HuH-7.5 (cell line): ENCODE measurements around the gene NUP37.
"Not testable (repeated sequence)": the region's sequence is repeated elsewhere in the genome, so short reads cannot be mapped to it uniquely, and the experiment has no call there.

Experiments used
- DNase-seq: peaks from one replicate; pipeline ENCODE4 v3.0.0; 2011; ENCODE audit warnings: low spot score

Gene NUP37

DNA sequence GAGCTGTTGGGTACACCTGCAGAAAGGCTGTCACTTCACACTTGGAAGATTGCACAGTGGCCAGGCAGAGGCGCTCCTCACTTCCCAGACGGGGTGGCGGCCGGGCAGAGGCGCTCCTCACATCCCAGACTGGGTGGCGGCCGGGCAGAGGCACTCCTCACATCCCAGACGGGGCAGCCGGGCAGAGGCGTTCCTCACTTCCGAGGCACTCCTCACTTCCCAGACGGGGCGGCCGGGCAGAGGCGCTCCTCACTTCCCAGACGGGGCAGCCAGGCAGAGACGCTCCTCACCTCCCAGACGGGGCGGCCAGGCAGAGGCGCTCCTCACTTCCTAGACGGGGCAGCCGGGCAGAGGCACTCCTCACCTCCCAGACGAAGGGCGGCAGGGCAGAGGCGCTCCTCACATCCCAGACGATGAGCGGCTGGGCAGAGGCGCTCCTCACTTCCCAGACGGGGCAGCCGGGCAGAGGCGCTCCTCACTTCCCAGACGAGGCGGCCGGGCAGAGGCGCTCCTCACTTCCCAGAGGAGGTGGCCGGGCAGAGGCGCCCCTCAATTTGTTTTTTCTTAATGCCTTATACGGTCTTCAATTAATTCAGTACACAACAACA lies 30.6 kb downstream of the NUP37 start:
- DNase-seq, result not testable (repeated sequence)

- DNase-seq, result no peak
Measured at GRCh38 chr12:102080842-102081241, 39.1 kb downstream of the NUP37 start.

DNA sequence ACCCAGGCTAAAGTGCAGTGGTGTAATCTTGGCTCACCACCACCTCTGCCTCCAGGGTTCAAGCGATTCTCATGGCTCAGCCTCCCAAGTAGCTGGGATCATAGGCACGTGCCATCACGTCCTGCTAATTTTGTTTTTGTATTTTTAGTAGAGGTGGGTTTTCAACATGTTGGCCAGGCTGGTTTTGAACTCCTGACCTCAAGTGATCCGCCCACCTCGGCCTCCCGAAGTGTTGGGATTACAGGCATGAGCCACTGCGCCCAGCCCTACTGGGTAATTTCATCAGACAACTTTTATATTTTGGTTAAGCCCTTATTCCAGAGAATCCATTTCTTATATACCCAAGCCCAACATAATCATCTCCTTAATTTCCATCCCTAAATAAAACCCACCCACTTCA lies 47.8 kb downstream of the NUP37 start:
- DNase-seq, result not testable (repeated sequence)

DNA sequence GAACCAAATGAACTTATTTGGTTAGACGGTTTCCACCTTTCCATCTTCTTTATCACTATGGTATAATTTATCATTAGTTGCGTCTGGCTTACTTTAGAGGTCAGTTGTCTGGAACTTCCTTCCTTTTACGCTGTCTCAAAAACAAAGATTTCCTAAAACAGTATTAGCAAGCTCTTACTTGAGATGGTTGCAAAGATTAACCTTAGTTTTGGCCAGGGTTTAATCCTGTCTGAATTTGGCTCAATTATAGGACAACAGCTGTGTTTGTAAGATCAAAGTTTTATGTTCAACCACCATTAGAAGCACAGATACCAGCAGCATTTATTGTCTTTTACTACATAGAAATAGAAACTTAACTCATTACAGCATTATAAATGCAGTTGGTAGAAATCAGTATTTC lies 50.2 kb downstream of the NUP37 start:
- no peak for DNase-seq

- no peak for DNase-seq
Measured at GRCh38 chr12:102067574-102068258, 52.2 kb downstream of the NUP37 start.

DNA sequence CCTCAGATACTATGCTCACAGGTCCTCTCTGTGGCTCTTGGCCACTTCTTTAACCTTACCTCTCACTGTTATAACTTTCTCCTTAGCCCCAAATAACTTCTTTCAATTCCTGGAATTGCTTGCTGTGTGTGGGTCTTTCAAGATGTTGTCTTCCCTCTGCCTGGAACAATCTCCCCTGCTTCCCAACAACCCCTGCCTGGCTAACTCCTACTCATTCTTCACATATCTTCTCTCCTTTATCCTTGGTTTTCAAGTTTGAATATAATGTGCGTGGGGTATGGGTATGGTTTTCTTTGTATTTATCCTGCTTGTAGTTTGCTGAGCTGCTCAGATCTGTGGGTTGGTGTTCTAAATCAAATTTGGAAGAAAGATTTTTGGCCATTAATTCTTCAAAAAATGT lies 55.4 kb downstream of the NUP37 start:
- no peak for DNase-seq

DNA sequence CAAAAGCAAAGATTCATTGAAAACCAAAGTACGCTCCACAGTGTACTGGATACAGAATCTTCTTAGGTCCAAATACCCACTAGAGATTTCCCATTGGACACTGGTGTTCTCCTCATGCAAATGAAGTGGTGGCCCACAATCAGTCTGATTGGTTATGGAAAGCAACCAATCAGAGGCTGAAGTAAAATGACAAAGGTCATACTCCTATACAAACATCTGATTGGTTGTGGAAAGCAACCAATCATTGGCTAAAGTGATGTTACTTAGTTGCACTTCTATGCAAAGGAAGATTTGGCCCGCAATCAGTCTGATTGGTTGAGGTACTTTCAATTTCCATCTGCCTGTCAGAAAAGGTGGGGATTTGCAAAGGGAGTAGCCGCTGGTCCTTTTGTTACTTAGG lies 56.8 kb downstream of the NUP37 start:
- no peak for DNase-seq

DNA sequence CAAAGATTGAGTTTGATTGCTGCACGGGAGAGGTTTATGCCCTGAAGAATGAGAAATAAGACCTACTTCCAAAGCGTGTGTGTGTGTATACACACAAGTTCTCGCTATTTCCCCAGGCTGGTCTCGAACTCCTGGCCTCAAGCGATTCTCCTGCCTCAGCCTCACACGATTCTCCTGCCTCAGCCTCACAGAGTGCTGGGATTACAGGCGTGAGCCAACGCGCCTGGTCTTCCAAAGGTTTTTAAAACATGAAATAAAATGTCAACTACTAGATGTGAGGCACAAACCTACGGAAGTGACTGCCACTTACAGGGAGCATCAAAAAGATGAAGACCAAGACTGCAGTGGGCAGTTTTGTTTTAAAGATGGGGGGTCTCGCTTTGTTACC lies 57.5 kb downstream of the NUP37 start:
- DNase-seq, result no peak

- peak; percentile 56 for DNase-seq
Measured at GRCh38 chr12:102061560-102062418, 58.1 kb downstream of the NUP37 start, which contains the start of gene WASHC3. Gene WASHC3, minus strand, starts transcription at chr12:102061991. Its CDS starts 29 bp downstream, at chr12:102061962.

DNA sequence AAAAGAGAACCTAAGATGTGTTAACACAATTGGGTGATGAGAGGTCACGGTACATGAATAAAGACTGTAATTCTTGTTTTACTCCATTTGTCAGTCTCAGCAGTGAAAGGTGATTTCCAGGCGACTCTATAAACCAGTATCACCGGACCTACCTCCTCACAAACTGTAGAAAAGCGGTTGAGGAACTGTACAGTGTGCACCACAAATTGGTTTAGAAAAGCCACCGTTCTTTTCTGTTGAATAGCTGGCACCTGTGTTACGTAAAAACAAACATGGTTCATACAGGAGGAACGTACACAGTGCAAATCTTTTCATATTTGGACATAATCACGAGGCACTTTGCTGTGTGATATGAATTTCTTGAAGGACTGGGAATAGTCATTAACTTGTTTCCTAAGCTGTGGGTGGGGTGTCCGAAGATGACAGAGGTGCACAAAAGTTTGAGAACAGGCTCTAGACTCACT lies 58.8 kb downstream of the NUP37 start:
- no peak for DNase-seq

DNA sequence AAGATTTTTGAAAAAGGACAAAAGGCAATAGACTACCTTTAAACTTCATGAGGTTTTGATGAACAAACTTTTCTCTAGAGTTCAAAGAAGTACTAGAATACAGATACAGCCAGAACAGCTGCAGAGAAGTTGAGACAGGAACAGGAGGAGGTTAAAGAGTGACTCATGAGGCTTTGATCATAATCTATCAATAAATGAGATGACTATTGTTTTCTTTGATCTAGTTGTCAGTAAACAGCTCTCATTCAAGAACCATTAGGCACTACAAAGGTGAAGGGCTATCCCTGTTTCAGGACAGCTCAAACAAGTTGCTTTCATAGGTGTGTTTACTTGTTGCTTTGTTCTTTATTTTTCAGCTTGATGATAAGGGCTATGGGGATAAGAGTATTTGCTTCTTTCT lies 60.6 kb downstream of the NUP37 start:
- DNase-seq, result no peak

DNA sequence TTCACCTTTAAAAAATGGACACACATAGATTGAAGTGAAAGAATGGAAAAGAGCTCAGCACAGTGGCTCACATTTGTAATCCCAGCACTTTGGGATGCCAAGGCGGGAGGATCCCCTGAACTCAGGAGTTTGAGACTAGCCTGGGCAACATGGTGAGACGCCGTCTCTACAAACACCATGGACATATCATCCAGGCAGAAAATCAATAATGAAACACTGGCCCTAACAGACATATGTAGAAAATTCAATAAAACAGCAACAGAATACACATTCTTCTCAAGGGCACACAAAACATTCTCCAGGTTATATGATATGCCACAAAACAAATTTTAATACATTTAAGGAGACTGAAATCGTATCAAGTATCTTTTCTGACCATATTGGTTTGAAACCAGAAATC lies 65.6 kb downstream of the NUP37 start:
- DNase-seq, result no peak

DNA sequence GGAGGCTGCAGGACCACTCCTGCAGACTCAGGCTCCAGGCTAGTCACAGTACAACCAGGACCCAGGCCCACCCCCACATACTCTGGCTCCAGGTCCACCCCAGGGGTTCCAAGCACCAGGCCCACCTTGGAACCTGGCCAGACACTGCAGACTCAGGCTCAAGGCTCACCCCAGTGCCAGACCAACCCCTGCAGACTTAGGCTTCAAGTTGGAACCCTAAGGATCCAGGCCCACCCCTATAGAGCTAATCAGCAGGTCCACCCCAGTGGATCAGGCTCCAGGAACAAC lies 66.9 kb downstream of the NUP37 start:
- no peak for DNase-seq

DNA sequence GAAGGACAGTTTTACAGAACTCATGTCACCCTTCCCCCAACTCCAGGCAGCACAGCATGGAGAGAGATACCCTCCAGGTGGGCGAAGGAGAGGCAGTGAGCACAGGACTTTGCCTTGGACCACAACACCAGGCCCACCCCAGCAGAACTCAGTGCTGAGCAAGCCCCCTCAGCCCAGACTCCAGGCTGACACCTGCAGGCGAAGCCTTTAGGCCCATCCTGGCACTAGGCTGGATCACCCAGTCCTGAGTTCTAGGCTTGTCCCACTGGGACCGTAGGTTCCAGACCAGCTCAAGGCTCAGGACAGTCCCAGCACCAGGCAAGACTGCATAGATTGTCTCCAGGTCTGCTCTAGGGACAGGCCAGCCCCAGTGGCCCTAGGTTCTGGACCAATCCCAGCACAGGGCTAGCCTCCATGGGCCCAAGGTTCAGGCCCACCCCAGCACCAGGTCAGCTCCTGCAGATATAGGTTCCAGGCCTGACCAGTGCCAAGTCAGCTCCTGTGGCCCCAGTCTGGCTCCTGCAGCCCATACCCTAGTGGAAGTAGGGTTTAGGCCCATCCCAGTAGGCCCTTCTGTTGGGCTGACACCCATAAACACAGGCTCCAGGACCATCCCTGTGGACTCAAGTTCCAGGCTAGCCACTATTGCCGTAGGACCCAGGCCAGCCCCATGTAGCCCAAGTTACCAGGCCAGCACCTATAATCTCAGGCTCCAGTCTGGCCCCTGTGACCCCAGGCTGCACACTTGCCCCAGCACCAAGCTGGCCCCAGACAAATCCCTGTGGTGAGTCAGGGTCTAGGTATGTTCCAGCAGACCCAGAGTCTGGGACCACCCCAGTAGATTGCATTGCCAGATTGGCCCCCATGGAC lies 67.5 kb downstream of the NUP37 start:
- DNase-seq, result no peak

DNA sequence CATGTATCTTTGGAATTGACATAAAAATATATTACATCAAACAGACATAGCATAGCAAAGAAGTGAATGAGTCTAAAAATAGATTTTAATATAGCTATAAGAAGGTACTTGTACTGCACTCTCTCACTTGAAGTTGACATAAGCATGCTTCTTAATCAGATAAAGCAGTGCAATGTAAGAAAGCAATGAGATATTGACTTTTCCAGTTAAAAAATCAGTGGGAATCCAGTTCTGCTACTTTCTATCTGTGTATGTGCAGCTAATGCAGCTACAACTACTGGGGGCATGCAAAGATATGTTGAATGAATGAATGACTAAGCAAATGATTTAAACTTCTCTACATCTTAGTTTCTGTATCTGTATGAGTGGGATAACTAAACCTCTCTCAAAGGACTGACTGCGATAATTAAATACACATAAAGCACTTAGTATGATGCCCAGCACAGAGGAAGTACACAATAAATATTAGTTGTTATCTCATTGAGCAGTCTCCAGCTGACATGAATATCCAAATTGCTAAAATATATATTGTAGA lies 68.4 kb downstream of the NUP37 start:
- no peak for DNase-seq

- DNase-seq, result no peak
Measured at GRCh38 chr12:102050660-102051430, 69.1 kb downstream of the NUP37 start.

DNA sequence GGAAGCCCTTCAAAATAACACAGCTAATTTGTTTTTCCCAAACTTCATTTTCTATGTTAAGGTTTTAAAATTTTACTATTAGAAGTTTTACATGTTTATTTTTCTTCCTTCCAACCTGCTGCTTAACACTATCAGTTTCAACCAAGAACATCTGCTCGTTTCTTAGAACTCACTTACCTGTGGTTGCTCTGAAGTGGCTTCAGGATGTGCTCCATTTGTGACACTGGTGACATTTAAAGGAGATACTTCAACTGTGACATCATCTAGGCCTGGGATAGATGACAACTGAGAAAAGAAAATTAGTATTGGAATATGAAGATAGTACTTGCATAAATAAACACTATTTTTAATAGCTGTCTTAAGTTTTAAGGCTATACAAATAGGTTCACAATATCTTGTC lies 76.0 kb downstream of the NUP37 start:
- DNase-seq, result no peak

DNA sequence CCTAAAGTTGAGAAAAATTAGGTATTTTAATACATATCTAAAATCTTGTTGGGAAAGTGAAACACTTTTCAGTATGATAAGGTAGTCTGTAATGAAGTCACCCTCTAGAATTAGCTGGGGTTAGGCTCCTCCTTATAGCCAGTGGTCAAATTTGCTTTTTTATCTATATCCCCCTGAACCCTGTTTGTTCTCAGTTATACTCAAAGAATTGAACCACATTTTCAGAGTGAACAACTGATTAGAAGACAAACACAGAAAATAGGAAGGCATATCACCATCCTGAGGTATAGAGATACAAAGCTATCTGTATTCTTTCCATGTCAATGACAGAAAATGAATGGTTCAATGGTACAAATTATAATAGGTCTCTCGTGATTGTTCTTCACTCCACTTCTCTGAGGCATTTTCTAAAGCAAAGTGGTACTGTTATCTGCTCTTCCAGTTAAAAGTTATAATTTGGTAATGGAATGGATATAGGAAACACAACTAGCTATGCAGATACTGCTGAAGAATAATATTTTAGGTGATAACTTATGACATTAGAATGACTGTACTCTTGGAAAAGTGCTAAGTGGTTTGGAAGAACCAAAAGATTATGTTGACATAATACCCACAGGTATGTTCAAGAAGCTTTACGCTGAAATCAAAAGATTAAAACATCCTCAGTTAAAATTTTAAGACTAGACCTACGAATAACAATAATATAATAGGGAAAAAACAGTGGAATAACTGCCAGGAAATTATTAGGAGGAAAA lies 85.7 kb downstream of the NUP37 start:
- DNase-seq, result no peak

- no peak for DNase-seq
Measured at GRCh38 chr12:102031852-102032251, 88.1 kb downstream of the NUP37 start.

DNA sequence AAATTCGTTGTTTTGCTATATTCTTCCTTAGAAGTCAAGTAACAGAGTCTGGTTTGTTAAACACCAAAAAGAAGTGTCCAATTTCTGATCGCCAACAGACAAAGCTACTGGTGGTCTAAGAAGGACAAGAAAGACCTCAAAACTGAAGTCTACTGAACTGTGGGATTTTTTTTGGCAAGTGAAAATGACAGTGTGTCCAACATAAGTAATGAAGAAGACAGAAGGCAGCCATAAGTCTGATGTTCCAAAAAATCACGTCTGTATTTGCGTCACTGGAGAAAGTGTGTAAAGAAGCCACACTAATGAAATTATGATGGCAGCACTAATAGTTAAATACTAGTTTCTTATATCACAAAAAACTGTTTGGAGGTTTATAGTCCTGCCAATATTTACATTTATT lies 90.8 kb downstream of the NUP37 start:
- no peak for DNase-seq
